Activated T-helper 1 cell treated with anti-CD3 and anti-CD28 coated beads, Interleukin-12 subunit alpha, Interleukin-12 subunit beta, Interleukin-2, Interleukin-4 antibody, amounts not matched to agents 30 ng/mL and 10 ng/mL and 1 ng/mL, durations not matched to agents 14 hours and 24 hours and 36 hours (primary cell): Measurements from ENCODE around the gene RPS16. TPM values are rescaled to one million over a fixed set of nuclear protein-coding genes. Genes with fewer than 3 reads are reported as not detected.
A peak's percentile ranks its signal among the peaks of the same experiment; 100 is the strongest.
"Not testable (repeated sequence)": the region's sequence is repeated elsewhere in the genome, so short reads cannot be mapped to it uniquely, and the experiment has no call there.

ENCODE experiments used
- DNase-seq: peaks from one replicate; pipeline ENCODE4 v3.0.0; 2021; ENCODE audit warnings: low spot score
- H3K27ac Mint-ChIP-seq: one replicate; pipeline ENCODE4 v1.8.0; 2021; ENCODE audit warnings: mild to moderate bottlenecking, mixed read lengths
- H3K27me3 Mint-ChIP-seq: one replicate; pipeline ENCODE4 v1.8.0; 2022; ENCODE audit warnings: mild to moderate bottlenecking, moderate library complexity, mixed read lengths; ENCODE audit not compliant: insufficient read depth
- H3K36me3 Mint-ChIP-seq: one replicate; pipeline ENCODE4 v1.8.0; 2021; ENCODE audit warnings: low read depth, mixed read lengths
- H3K4me1 Mint-ChIP-seq: one replicate; pipeline ENCODE4 v1.8.0; 2021; ENCODE audit warnings: low read depth, mixed read lengths
- H3K4me3 Mint-ChIP-seq: one replicate; pipeline ENCODE4 v1.8.0; 2021; ENCODE audit warnings: mild to moderate bottlenecking, moderate library complexity, mixed read lengths
- H3K9me3 Mint-ChIP-seq: one replicate; pipeline ENCODE4 v1.8.0; 2021; ENCODE audit warnings: mixed read lengths
- intact Hi-C: fragments of 100-400 bp; cut with micrococcal nuclease; formaldehyde crosslinking; loops from one replicate; pipeline ENCODE4 v1.15.1; 2024
- total RNA-seq: library from RNA; stranded (reverse); gene quantifications from 2 replicates; pipeline ENCODE4 v1.2.3, GENCODE V29; 2022

Gene RPS16
- total RNA-seq: 2,440 and 2,532 TPM in 2 replicates

DNA sequence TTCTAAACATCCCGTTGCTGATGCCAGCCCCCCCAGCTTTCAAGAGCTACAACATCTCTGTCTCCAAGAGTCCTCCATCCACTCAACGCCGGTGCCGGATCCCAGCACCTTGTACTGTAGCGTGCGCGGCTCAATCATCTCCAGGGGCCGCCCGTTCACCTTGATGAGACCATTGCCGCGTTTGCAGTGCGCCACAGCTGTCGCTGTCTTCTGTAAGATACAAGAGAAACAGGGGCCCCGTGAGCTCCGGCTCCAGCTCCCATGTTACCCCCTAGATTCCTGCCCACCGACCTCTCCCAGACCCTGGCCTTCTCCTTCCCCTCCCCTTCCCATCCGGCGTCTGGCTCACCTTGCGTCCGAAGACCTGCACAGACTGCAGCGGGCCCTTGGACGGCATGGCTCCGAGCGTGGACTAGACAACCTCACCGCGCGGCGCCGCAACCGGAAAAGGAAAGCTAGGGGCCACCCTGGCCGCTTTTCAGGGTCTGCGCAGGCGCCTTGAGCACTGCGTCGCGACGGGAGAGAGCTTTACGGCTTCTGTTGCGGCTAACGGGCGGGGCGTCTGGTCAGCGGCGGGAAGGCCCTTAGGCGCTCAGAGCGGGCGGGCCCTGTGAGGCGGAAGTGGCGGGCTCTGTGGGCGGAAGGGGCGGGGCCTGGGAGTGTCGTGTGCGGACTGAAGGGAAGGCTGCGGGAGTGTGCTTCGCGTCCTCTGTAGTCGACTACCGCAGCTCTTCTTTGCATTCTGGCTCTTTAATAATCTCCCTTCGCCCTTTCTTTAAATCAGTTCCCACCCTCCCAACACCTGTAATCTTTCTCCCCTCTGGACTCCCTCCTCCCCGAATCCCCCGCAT, at the start of gene RPS16:
TSS of gene RPS16 (minus strand) at position 451 of the 851 bp plus-strand sequence. CDS start at position 397, 54 bp downstream.
- intact Hi-C loops: loop anchor here (1.0 to 10.0 kb wide), 5 partner anchors 10 to 849 kb away; partner anchors contain the start of genes AKT2, MED29, PAF1 and PLEKHG2
- DNase-seq: peak; percentile 99
- Mint-ChIP-seq H3K4me1 (peaks cover 37% of the 10 kb centered on the region), H3K36me3 (peaks cover 33% of the 10 kb centered on the region), H3K27ac (peak within 1 kb of the TSS; percentile 99), H3K27me3 (no peaks in the 10 kb centered on the region), H3K4me3 (peak within 1 kb of the TSS; percentile 99), H3K9me3 (no peaks in the 10 kb centered on the region)

DNA sequence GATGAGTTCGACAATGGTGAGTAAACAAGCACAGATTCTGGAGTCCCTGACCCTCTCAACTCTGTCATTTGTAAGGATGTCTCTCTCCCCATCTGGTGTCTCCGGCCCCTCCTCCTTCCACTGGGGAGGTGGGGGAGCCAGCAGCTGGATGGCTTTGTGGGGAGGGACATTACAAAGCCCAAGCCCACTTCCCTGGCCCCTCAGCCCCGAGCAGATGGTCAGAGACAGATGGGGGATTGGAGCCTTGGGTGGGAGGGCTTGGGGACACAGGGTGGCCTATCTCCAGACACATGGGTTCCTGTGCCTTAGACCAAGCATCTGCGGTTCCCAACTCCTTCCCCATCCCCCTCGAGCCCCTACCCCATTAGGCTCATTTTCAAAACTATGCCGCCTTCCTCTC, 47.4 kb upstream of the RPS16 start:
- Mint-ChIP-seq H3K4me1 (peaks cover 28% of the 10 kb centered on the region), H3K9me3 (no peaks in the 10 kb centered on the region), H3K27ac (no peak overlapping the region), H3K36me3 (peaks cover 26% of the 10 kb centered on the region), H3K27me3 (no peaks in the 10 kb centered on the region), H3K4me3 (peak overlapping the region; percentile 49)
- intact Hi-C loops: no loop called here
- DNase-seq: no peak

DNA sequence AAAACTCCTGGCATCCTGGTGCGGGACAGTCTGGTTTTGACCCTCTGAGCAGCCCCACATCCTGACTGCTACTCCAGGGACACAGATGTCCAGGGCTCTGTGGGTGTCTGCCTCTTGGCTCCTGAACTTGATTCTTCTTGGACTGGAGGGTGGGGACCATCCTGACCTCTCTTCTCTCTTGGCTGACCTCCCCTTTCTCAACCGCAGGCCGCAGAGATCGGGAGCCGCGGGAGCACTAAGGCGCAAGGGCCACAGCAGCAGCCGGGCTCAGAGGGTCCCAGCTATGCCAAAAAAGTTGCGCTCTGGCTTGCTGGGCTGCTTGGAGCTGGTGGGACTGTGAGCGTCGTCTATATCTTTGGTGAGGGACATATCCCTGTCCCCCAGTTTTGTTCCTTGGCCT, 45.9 kb upstream of the RPS16 start:
- H3K27me3 Mint-ChIP-seq: no peaks in the 10 kb centered on the region
- peaks cover 28% of the 10 kb centered on the region for H3K4me1 Mint-ChIP-seq
- H3K4me3 Mint-ChIP-seq: peak overlapping the region; percentile 95
- peaks cover 19% of the 10 kb centered on the region for H3K36me3 Mint-ChIP-seq
- intact Hi-C loops: loop anchor here (1.0 to 2.0 kb wide), 4 partner anchors 17 to 312 kb away; partner anchors contain the start of gene DLL3
- no peaks in the 10 kb centered on the region for H3K9me3 Mint-ChIP-seq
- DNase-seq: no peak
- H3K27ac Mint-ChIP-seq: peak overlapping the region; percentile 94

DNA sequence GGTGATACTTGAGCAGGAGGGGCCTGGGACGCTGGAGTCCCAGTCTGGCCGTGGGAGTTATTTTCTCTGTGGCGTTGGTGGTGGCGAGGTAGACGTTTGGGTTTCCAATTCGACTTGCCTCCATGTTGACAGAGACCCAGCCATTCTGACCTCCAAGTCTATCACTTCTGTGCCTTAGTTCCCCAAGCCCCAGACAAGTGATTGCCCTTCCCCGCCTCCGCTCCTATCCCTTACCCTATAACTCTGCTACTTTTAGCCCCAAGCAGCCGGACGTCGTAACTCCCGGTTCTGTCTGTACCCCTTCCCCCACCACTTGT, 45.4 kb upstream of the RPS16 start:
- Mint-ChIP-seq H3K27me3 (no peaks in the 10 kb centered on the region), H3K27ac (peak overlapping the region; percentile 94), H3K4me1 (peaks cover 28% of the 10 kb centered on the region), H3K36me3 (peaks cover 18% of the 10 kb centered on the region), H3K4me3 (peak overlapping the region; percentile 95), H3K9me3 (no peaks in the 10 kb centered on the region)
- no peak for DNase-seq
- intact Hi-C loops: loop anchor here (1.0 to 2.0 kb wide), 4 partner anchors 18 to 312 kb away; partner anchors contain the start of gene DLL3

DNA sequence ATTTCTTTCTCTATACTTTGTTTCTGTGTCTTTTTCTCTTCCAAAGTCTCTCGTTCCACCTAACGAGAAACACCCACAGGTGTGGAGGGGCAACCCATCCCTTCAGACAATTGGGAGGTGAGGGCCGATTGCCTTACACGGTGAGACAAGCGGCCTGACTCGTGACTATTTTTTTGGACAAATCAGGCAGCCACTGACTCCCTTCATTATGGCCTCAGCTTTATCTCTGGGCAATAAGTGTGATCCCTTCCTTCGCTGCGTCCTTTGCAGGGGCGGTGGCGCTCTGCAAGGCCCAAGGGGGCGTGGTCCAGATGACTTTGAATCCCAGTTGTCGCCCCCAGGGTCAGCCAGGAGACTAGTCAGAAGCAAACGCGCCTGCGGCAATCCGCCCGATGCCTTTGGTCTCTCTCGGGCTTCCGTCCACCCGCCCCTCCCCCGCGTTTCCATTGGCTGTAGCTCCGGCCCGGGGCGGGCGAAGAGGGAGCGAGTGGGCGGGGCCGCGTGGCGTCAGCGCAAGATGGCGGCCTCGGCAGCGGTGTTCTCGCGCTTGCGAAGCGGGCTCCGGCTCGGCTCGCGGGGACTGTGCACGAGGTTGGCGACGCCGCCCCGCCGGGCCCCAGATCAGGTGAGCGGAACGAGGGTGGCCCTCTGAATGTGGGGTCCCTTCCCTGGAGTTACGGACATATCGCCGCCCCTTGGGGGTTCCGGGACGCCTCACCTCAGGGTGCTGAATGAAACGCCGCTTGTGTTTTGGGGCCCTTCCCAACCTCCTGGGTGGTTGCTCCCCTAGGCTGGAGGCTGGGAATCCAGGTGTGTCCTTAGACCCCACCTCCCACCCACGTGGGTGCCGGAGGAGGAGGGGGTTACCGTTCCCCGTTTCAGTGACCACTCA, 44.8 kb upstream of the RPS16 start, which contains the start of gene TIMM50:
TSS of gene TIMM50 (plus strand) at position 502 of the 892 bp plus-strand sequence. CDS start at position 518, 16 bp downstream.
- H3K36me3 Mint-ChIP-seq: peaks cover 18% of the 10 kb centered on the region

DNA sequence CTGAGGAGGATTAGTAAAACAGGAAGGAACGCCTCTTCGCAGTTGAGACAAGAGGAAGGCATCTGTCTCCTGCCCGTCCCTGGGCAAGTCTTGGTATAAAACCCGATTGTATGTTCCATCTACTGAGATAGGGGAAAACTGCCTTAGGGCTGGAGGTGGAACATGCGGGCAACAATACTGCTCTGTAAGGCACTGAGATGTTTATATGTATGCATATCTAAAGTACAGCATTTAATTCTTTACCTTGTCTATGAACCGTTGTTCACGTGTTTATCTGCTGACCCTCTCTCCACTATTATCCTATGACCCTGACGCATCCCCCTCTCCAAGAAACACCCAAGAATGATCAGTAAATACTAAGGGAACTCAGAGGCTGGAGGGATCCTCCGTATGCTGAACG, 44.2 kb upstream of the RPS16 start:
- Mint-ChIP-seq H3K4me1 (peaks cover 28% of the 10 kb centered on the region), H3K27me3 (no peaks in the 10 kb centered on the region), H3K4me3 (peak overlapping the region; percentile 95), H3K36me3 (peaks cover 19% of the 10 kb centered on the region), H3K9me3 (no peaks in the 10 kb centered on the region), H3K27ac (peak overlapping the region; percentile 94)
- DNase-seq: no peak
- intact Hi-C loops: loop anchor here (1.0 to 2.0 kb wide), 7 partner anchors 19 to 199 kb away; partner anchors contain the start of genes DLL3, EID2B, PLEKHG2 and SUPT5H

More for the DNA sequence above, 44.8 kb upstream of the RPS16 start, which contains the start of gene TIMM50:
- intact Hi-C loops: loop anchor here (1.0 to 2.0 kb wide), 8 partner anchors 18 to 313 kb away; partner anchors contain the start of genes DLL3, EID2B, PLEKHG2 and SUPT5H
- Mint-ChIP-seq H3K4me3 (peak within 1 kb of the TSS; percentile 95), H3K27ac (peak within 1 kb of the TSS; percentile 94), H3K4me1 (peaks cover 28% of the 10 kb centered on the region), H3K27me3 (no peaks in the 10 kb centered on the region), H3K9me3 (no peaks in the 10 kb centered on the region)
- DNase-seq: peak; percentile 96

DNA sequence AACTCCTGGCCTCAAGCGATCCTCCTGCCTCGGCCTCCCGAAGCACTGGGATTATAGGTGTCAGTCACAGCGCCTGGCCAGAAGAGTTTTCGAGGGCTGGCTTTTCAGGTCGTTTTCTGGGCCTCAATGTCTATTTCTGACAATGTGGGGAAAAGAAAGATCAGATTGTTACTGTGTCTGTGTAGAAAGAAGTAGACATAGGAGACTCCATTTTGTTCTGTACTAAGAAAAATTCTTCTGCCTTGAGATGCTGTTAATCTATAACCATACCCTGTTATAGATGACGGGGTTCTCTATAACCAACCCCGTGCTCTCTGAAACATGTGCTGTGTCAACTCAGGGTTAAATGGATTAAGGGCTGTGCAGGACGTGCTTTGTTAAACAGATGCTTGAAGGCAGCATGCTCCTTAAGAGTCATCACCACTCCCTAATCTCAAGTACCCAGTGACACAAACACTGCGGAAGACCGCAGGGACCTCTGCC, 43.6 kb upstream of the RPS16 start:
- peak overlapping the region; percentile 94 for H3K27ac Mint-ChIP-seq
- H3K9me3 Mint-ChIP-seq, intact Hi-C loops, H3K27me3 Mint-ChIP-seq, DNase-seq: not testable (repeated sequence)
- peaks cover 28% of the 10 kb centered on the region for H3K4me1 Mint-ChIP-seq
- H3K36me3 Mint-ChIP-seq: peaks cover 24% of the 10 kb centered on the region
- H3K4me3 Mint-ChIP-seq: peak overlapping the region; percentile 95

DNA sequence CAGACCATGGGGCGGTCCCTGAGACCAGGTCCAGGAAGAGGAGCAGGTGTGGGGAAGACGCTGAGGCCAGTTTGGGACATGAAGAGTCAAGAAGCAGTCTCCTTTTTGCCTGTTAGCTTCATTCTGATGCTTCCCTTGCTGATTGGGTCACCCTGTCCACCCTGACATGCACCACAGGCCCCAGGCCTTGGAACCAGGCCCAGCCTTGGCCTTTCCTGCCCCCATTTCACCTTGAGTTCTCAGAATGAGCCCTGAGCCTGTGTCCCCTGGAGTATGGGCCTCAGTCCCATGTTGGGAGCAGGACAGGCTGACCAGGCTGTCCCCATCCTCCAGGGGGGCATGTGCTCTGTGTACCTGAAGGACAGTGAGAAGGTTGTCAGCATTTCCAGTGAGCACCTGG, 40.0 kb upstream of the RPS16 start:
- no peak for DNase-seq
- H3K4me3 Mint-ChIP-seq: no peak overlapping the region
- H3K27ac Mint-ChIP-seq: no peak overlapping the region
- no peaks in the 10 kb centered on the region for H3K9me3 Mint-ChIP-seq
- peaks cover 26% of the 10 kb centered on the region for H3K4me1 Mint-ChIP-seq
- H3K27me3 Mint-ChIP-seq: no peaks in the 10 kb centered on the region
- intact Hi-C loops: no loop called here
- H3K36me3 Mint-ChIP-seq: peaks cover 30% of the 10 kb centered on the region

DNA sequence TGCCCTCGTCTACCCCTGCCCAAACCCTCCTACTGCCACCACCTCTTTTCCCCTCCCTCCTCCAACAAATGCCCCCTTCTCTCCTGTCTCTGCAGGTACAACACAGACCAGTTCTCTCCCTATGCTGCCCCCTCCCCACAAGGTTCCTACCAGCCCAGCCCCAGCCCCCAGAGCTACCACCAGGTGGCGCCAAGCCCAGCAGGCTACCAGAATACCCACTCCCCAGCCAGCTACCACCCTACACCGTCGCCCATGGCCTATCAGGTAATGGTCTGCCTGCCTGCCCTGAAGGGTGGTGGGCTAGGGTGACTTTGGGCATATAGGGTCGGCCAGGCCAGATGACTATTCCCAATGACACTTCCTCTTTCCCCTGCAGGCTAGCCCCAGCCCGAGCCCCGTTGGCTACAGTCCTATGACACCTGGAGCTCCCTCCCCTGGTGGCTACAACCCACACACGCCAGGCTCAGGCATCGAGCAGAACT, 38.4 kb upstream of the RPS16 start:
- H3K27me3 Mint-ChIP-seq: no peaks in the 10 kb centered on the region
- no peak overlapping the region for H3K4me3 Mint-ChIP-seq
- peaks cover 24% of the 10 kb centered on the region for H3K4me1 Mint-ChIP-seq
- peak; percentile 57 for DNase-seq
- peaks cover 44% of the 10 kb centered on the region for H3K36me3 Mint-ChIP-seq
- intact Hi-C loops: loop anchor here (1.0 kb wide), 1 partner anchor 58 kb away; the partner anchor contains the start of gene EID2B
- H3K9me3 Mint-ChIP-seq: no peaks in the 10 kb centered on the region
- H3K27ac Mint-ChIP-seq: peak overlapping the region; percentile 53

DNA sequence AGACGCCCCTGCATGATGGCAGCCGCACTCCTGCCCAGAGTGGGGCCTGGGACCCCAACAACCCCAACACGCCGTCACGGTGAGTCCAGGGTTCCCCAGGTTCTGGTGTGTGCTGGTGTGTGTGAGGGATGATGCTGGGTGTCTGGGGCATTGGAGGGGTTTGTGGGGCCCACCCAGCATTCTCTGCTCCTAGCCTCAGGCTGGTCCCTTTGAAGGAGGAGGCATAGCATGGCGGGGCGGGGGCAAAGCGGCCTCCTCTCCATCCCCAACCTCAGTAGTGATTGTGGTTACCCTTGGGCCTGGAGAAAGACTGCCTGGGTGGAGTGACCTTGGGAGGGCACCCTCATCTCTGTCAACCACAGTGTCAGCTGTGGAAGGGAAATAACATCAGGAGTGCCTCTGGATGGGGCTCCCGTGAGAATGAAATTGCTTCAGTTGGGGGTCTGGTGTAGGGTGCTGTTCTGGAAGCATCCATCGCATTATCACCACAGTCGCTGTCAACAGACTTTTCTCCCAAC, 37.8 kb upstream of the RPS16 start:
- DNase-seq: no peak
- intact Hi-C loops: no loop called here
- Mint-ChIP-seq H3K27ac (no peak overlapping the region), H3K4me3 (no peak overlapping the region), H3K9me3 (no peaks in the 10 kb centered on the region), H3K27me3 (no peaks in the 10 kb centered on the region), H3K4me1 (peaks cover 24% of the 10 kb centered on the region), H3K36me3 (peaks cover 51% of the 10 kb centered on the region)

DNA sequence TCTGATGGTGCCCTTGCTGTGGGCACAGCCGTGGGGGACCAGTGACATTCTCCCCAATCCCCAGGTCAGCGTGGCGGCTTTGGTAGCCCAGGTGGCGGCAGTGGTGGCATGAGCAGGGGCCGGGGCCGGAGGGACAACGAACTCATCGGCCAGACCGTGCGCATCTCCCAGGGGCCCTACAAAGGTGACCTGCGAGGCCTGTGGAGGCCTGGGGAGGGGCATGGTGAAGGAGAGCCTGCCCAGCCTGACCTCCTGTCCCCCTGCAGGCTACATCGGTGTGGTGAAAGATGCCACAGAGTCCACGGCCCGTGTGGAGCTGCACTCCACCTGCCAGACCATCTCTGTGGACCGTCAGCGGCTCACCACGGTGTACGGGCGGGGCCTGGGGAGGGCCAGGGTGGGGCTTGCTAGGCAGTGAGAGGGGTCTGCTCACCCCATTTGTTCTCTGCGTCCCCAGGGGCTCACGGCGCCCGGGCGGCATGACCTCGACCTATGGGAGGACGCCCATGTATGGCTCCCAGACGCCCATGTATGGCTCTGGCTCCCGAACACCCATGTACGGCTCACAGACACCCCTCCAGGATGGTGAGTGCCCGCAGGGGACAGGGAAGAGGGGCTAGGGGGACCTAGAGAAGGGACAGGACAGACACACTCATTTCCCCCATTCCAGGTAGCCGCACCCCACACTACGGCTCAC, 37.1 kb upstream of the RPS16 start:
- peaks cover 24% of the 10 kb centered on the region for H3K4me1 Mint-ChIP-seq
- H3K27ac Mint-ChIP-seq: no peak overlapping the region
- H3K9me3 Mint-ChIP-seq: no peaks in the 10 kb centered on the region
- DNase-seq: no peak
- no peak overlapping the region for H3K4me3 Mint-ChIP-seq
- H3K36me3 Mint-ChIP-seq: peaks cover 56% of the 10 kb centered on the region
- intact Hi-C loops: no loop called here
- no peaks in the 10 kb centered on the region for H3K27me3 Mint-ChIP-seq
